Measurements from ENCODE around the gene SHROOM3.

DNA sequence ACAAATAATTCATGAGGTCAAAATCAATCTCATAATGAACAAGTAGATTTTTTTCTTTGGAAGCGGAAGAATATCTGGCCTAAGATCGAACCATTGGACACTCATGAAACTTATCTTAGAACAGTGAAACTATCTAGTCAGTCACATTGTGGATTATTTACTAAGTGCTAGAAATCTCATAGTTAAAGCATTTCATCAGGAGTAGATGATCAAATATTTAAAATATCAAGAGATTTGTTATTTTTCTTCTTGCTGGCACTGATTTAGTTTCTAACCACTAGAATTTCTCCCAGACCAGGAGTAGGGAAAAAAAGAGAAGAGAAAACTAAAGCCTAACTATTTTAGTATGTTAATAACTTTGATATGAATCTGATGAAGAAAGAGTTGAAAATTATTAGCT lies 105.5 kb downstream of the SHROOM3 start:
- no peak for TF ChIP-seq POLR2AphosphoS5 (IDR thresholded peaks at IDR 0.05)
- TF ChIP-seq, protein P1, sequence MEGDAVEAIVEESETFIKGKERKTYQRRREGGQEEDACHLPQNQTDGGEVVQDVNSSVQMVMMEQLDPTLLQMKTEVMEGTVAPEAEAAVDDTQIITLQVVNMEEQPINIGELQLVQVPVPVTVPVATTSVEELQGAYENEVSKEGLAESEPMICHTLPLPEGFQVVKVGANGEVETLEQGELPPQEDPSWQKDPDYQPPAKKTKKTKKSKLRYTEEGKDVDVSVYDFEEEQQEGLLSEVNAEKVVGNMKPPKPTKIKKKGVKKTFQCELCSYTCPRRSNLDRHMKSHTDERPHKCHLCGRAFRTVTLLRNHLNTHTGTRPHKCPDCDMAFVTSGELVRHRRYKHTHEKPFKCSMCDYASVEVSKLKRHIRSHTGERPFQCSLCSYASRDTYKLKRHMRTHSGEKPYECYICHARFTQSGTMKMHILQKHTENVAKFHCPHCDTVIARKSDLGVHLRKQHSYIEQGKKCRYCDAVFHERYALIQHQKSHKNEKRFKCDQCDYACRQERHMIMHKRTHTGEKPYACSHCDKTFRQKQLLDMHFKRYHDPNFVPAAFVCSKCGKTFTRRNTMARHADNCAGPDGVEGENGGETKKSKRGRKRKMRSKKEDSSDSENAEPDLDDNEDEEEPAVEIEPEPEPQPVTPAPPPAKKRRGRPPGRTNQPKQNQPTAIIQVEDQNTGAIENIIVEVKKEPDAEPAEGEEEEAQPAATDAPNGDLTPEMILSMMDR (IDR thresholded peaks at IDR 0.05): no peak
- TF ChIP-seq EP300 (IDR thresholded peaks at IDR 0.05): no peak

Measured in esophagus muscularis mucosa (tissue), 4 donors.